HepG2 (cell line): ENCODE results near the gene FOXR1.

ENCODE experiments used
- CHD2 ChIP-seq: IDR thresholded peaks from 2 replicates; pipeline ENCODE4 v1.6.1; 2011; ENCODE audit warnings: low read depth, low read length, improper control_type of control experiment
- KDM1A ChIP-seq: IDR thresholded peaks from 2 replicates; pipeline ENCODE4 v1.6.1; 2016; ENCODE audit warnings: missing compliant biosample characterization
- KLF11 ChIP-seq: IDR thresholded peaks from 2 replicates; pipeline ENCODE4 v1.6.1; 2016; ENCODE audit warnings: missing compliant biosample characterization
- MEF2D ChIP-seq: sonication (generic); formaldehyde crosslinking; IDR thresholded peaks from 2 replicates; pipeline ENCODE4 v1.5.1; 2020; ENCODE audit warnings: mild to moderate bottlenecking, missing genetic modification reagents
- NR1H2 ChIP-seq: sonication (generic); formaldehyde crosslinking; IDR thresholded peaks from 2 replicates; pipeline ENCODE4 v1.8.1; 2022; ENCODE audit warnings: low read depth, missing genetic modification reagents, borderline replicate concordance
- POLR2AphosphoS5 ChIP-seq: IDR thresholded peaks from 2 replicates; pipeline ENCODE4 v1.6.1; 2012; ENCODE audit warnings: low read depth, low read length
- PREB ChIP-seq: sonication (generic); formaldehyde crosslinking; IDR thresholded peaks from 2 replicates; pipeline ENCODE4 v1.4.0; 2020; ENCODE audit warnings: missing genetic modification reagents
- SIN3A ChIP-seq: IDR thresholded peaks from 2 replicates; pipeline ENCODE4 v1.6.1; 2011; ENCODE audit warnings: low read depth, mild to moderate bottlenecking, control low read depth, low read length, borderline replicate concordance
- TAF1 ChIP-seq: sonication (generic); formaldehyde crosslinking; IDR thresholded peaks from 2 replicates; pipeline ENCODE4 v1.4.0; 2020; ENCODE audit warnings: missing genetic modification reagents
- ZNF124 ChIP-seq: sonication (generic); formaldehyde crosslinking; IDR thresholded peaks from 2 replicates; pipeline ENCODE4 v1.4.0; 2020; ENCODE audit warnings: missing genetic modification reagents
- TF ChIP-seq, protein P1 (sequence below): IDR thresholded peaks from 2 replicates; pipeline ENCODE4 v1.6.1; 2016; ENCODE audit warnings: low read depth, borderline replicate concordance
- TF ChIP-seq, protein P2 (sequence below): sonication (generic); formaldehyde crosslinking; IDR thresholded peaks from 2 replicates; pipeline ENCODE4 v1.5.0; 2020; ENCODE audit warnings: mild to moderate bottlenecking, missing genetic modification reagents, moderate library complexity
- TF ChIP-seq, protein P3 (sequence below): IDR thresholded peaks from 2 replicates; pipeline ENCODE4 v1.6.1; 2016; ENCODE audit warnings: low read depth
- TF ChIP-seq, protein P4 (sequence below): conservative IDR thresholded peaks from 2 replicates; pipeline ENCODE4 v1.6.1; 2018; ENCODE audit warnings: missing genetic modification reagents

DNA sequence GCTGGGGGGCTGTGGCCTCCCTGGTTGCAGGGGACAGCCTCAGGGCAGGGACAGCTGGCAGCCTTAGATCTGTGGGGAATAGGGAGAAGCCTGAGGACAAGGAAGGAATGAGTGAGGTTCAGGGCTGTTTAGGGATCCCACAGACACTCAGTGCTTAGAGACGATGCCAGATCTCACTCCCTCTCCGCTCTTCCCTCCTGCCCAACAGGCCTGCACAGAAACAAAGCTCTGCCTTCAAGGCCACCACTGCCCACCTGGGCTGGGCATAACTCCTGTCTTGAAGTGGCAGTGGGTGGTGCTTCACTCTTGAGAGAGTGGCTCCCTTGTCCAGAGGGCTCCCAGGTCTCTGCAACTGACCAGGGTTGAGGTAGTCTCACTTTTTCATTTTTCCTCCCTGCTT lies 13.3 kb downstream of the FOXR1 start:
- TF ChIP-seq, protein P1, sequence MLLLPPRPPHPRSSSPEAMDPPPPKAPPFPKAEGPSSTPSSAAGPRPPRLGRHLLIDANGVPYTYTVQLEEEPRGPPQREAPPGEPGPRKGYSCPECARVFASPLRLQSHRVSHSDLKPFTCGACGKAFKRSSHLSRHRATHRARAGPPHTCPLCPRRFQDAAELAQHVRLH (CRISPR knock-in tag) = no peak
- TF ChIP-seq NR1H2 (CRISPR knock-in tag) (no peak), TAF1 (no peak), ZNF124 (CRISPR knock-in tag) (no peak), POLR2AphosphoS5 (no peak), SIN3A (no peak), PREB (CRISPR knock-in tag) (no peak), CHD2 (no peak), KLF11 (CRISPR knock-in tag) (no peak), MEF2D (CRISPR knock-in tag) (no peak), KDM1A (CRISPR knock-in tag) (no peak)
- TF ChIP-seq, protein P2, sequence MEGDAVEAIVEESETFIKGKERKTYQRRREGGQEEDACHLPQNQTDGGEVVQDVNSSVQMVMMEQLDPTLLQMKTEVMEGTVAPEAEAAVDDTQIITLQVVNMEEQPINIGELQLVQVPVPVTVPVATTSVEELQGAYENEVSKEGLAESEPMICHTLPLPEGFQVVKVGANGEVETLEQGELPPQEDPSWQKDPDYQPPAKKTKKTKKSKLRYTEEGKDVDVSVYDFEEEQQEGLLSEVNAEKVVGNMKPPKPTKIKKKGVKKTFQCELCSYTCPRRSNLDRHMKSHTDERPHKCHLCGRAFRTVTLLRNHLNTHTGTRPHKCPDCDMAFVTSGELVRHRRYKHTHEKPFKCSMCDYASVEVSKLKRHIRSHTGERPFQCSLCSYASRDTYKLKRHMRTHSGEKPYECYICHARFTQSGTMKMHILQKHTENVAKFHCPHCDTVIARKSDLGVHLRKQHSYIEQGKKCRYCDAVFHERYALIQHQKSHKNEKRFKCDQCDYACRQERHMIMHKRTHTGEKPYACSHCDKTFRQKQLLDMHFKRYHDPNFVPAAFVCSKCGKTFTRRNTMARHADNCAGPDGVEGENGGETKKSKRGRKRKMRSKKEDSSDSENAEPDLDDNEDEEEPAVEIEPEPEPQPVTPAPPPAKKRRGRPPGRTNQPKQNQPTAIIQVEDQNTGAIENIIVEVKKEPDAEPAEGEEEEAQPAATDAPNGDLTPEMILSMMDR (CRISPR knock-in tag) = no peak
- TF ChIP-seq, protein P3, sequence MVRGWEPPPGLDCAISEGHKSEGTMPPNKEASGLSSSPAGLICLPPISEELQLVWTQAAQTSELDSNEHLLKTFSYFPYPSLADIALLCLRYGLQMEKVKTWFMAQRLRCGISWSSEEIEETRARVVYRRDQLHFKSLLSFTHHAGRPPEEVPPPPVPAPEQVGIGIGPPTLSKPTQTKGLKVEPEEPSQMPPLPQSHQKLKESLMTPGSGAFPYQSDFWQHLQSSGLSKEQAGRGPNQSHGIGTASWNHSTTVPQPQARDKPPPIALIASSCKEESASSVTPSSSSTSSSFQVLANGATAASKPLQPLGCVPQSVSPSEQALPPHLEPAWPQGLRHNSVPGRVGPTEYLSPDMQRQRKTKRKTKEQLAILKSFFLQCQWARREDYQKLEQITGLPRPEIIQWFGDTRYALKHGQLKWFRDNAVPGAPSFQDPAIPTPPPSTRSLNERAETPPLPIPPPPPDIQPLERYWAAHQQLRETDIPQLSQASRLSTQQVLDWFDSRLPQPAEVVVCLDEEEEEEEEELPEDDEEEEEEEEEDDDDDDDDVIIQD (CRISPR knock-in tag) = no peak
- TF ChIP-seq, protein P4, sequence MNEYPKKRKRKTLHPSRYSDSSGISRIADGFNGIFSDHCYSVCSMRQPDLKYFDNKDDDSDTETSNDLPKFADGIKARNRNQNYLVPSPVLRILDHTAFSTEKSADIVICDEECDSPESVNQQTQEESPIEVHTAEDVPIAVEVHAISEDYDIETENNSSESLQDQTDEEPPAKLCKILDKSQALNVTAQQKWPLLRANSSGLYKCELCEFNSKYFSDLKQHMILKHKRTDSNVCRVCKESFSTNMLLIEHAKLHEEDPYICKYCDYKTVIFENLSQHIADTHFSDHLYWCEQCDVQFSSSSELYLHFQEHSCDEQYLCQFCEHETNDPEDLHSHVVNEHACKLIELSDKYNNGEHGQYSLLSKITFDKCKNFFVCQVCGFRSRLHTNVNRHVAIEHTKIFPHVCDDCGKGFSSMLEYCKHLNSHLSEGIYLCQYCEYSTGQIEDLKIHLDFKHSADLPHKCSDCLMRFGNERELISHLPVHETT (CRISPR knock-in tag) = no peak
